Measurements from ENCODE around the gene UNC5C.

The UNC5C gene

GRCh38 chr4:95415346-95415771, 133.4 kb downstream of the UNC5C start:
- POLR2A ChIA-PET = no interaction called here
- Histone ChIP-seq H3K36me3 (ENCODE audit: control insufficient read depth in 2 of 2, insufficient read depth in 1 of 2, low read length in 2 of 2) (no peaks in the 10 kb centered on the region), H3K4me3 (ENCODE audit: low read depth, low read length) (no peak overlapping the region), H3K4me1 (ENCODE audit: control insufficient read depth, insufficient read depth, low read length) (peaks cover 7% of the 10 kb centered on the region; the same call in 1 of the 2 replicates), H3K9me3 (ENCODE audit: control insufficient read depth, insufficient read depth, low read depth, low read length) (no peaks in the 10 kb centered on the region), H3K27ac (ENCODE audit: extremely low read depth, low read depth, low read length) (no peak overlapping the region)
- CTCF ChIA-PET = no interaction called here
- TF ChIP-seq ZNF571 (tag by site-specific recombination; IDR thresholded peaks at IDR 0.05) (no peak), MZF1 (tag by site-specific recombination; IDR thresholded peaks at IDR 0.05; ENCODE audit: borderline replicate concordance) (no peak)
- TF ChIP-seq, protein P1, sequence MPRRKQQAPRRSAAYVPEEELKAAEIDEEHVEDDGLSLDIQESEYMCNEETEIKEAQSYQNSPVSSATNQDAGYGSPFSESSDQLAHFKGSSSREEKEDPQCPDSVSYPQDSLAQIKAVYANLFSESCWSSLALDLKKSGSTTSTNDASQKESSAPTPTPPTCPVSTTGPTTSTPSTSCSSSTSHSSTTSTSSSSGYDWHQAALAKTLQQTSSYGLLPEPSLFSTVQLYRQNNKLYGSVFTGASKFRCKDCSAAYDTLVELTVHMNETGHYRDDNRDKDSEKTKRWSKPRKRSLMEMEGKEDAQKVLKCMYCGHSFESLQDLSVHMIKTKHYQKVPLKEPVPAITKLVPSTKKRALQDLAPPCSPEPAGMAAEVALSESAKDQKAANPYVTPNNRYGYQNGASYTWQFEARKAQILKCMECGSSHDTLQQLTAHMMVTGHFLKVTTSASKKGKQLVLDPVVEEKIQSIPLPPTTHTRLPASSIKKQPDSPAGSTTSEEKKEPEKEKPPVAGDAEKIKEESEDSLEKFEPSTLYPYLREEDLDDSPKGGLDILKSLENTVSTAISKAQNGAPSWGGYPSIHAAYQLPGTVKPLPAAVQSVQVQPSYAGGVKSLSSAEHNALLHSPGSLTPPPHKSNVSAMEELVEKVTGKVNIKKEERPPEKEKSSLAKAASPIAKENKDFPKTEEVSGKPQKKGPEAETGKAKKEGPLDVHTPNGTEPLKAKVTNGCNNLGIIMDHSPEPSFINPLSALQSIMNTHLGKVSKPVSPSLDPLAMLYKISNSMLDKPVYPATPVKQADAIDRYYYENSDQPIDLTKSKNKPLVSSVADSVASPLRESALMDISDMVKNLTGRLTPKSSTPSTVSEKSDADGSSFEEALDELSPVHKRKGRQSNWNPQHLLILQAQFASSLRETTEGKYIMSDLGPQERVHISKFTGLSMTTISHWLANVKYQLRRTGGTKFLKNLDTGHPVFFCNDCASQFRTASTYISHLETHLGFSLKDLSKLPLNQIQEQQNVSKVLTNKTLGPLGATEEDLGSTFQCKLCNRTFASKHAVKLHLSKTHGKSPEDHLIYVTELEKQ (tag by site-specific recombination; IDR thresholded peaks at IDR 0.05; ENCODE audit: borderline replicate concordance) = no peak

DNA sequence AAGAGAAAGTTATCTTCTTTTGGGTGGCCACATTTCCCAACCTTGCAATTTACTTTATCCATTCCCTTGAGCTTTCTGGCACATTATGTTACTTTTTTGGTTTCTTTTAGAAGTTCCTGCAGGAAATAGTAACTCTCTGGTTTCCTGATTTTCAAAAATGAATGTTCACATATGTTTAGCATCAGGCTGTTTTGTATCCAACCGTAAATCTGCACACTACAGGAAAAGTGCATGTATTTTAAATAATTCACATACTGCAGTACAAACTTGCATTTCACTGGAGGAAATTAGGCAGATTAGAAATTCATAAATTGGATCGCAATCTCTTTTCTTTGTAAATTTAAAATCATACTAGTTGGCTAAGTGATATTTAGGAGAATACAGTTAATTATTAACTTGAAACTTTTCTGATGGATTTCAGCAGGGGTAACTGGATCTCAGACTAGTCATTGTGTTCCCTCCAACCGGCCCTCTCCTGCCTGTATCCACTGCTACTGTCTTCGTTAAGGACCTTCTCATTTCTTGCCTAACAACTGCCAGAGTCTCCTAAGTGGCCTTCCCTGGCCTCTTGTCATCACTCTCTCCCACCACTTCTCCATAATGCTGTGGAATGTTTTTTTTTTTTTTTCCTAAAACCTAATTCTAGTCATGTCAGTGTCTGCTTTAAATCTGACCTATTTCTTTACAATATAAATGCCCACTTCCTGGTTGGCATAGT, 137.2 kb downstream of the UNC5C start:
- Histone ChIP-seq H3K4me1 (ENCODE audit: control insufficient read depth, insufficient read depth, low read length) (peaks cover 7% of the 10 kb centered on the region; the same call in 1 of the 2 replicates), H3K36me3 (ENCODE audit: control insufficient read depth in 2 of 2, insufficient read depth in 1 of 2, low read length in 2 of 2) (no peaks in the 10 kb centered on the region), H3K4me3 (ENCODE audit: low read depth, low read length) (no peak overlapping the region), H3K9me3 (ENCODE audit: control insufficient read depth, insufficient read depth, low read depth, low read length) (no peaks in the 10 kb centered on the region), H3K27ac (ENCODE audit: extremely low read depth, low read depth, low read length) (no peak overlapping the region)
- ChIA-PET CTCF (no interaction called here), POLR2A (no interaction called here)
- TF ChIP-seq ZNF704 (tag by site-specific recombination; IDR thresholded peaks at IDR 0.05) = no peak
- no peak for TF ChIP-seq PRDM10 (tag by site-specific recombination; IDR thresholded peaks at IDR 0.05)
- TF ChIP-seq MEIS1 (CRISPR knock-in tag; IDR thresholded peaks at IDR 0.05; ENCODE audit: borderline replicate concordance) = no peak
- TF ChIP-seq ZNF677 (tag by site-specific recombination; IDR thresholded peaks at IDR 0.05) = no peak
- TF ChIP-seq BCL11B (tag by site-specific recombination; IDR thresholded peaks at IDR 0.05; ENCODE audit: low read depth) = no peak
- TF ChIP-seq ZNF169 (tag by site-specific recombination; IDR thresholded peaks at IDR 0.05) = no peak
- TF ChIP-seq ZFP3 (tag by site-specific recombination; IDR thresholded peaks at IDR 0.05; ENCODE audit: low read depth) = no peak
- no peak for TF ChIP-seq ZNF202 (tag by site-specific recombination; IDR thresholded peaks at IDR 0.05; ENCODE audit: borderline replicate concordance)
- TF ChIP-seq ZEB2 (tag by site-specific recombination; IDR thresholded peaks at IDR 0.05) = no peak
- TF ChIP-seq ZNF138 (tag by site-specific recombination; IDR thresholded peaks at IDR 0.05; ENCODE audit: borderline replicate concordance) = no peak
- no peak for TF ChIP-seq ZNF768 (tag by site-specific recombination; IDR thresholded peaks at IDR 0.05)
- TF ChIP-seq ZNF600 (tag by site-specific recombination; IDR thresholded peaks at IDR 0.05) = no peak

All from HEK293 (cell line).